ENCODE measurements around the gene TTC4.
A peak's percentile ranks its signal among the peaks of the same experiment; 100 is the strongest.

TTC4 gene

DNA sequence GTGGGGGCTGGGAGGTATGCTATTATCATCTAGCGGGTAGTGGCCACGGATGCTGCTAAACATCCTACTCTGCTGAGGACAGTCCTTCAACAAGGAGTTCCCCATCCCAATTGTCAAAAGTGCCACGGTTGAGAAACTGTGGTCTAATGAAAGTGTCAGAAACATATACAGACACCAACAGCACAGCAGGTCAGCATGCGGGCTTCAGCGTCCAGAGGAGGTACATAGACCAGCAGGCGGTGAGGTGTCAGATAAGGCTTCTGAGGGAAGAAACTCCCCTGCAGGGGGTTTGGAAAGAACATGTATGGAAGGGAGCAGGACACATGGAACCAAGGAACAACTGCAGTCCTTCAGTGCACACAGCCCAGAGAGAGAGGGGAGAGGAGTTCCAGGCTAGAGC, 4.8 kb upstream of the TTC4 start:
- H3K4me3 ChIP-seq (ENCODE audit: low read length) = no peak overlapping the region
- DNase-seq (ENCODE audit: low read depth) = no peak
- TF ChIP-seq CTCF (conservative IDR thresholded peaks at IDR 0.05; ENCODE audit: low read length) = no peak

- no peak for DNase-seq (ENCODE audit: low read depth)
- no peak overlapping the region for H3K4me3 ChIP-seq (ENCODE audit: low read length)
- no peak for TF ChIP-seq CTCF (conservative IDR thresholded peaks at IDR 0.05; ENCODE audit: low read length)
Measured at GRCh38 chr1:54711536-54711935, 4.1 kb upstream of the TTC4 start.

- no peak for DNase-seq (ENCODE audit: low read depth)
- peak overlapping the region; percentile 95 for H3K4me3 ChIP-seq (ENCODE audit: low read length)
- no peak for TF ChIP-seq CTCF (conservative IDR thresholded peaks at IDR 0.05; ENCODE audit: low read length)
Measured at GRCh38 chr1:54714881-54715492, 674 bp upstream of the TTC4 start.

DNA sequence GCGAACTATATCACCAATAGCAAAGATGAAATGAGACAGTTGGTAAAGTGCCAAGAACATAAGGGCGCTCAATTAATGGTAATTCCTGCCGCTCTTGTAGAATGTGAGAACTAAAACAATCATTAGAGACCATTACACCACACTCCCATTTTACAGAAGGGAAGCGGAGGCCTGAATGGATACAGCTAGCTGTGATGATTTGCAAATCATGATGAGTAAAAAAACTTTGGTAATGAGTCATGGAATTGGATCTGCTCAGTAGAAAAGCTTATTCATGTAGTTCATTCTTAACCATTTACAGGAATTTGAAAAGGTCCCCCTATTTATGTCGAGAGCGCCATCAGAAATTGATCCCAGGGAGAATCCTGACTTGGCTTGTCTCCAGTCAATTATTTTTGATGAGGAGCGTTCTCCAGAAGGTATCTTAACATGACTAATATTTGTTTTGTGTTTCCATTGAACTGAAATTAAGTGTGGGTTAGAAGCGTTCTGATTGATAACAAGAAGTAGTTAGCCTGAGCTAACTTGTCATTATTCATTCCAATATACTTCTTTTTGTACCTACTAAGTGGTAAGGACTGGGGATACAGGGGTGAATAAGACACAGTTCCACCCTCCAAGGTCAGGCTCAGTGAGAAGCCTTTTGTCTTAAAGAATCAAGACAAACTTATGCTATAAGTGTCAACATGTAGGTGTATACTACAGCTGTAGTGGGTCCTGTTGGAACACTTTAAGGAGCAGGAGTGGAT, 812 bp downstream of the TTC4 start:
- DNase-seq (ENCODE audit: low read depth) = peak; percentile 57

DNA sequence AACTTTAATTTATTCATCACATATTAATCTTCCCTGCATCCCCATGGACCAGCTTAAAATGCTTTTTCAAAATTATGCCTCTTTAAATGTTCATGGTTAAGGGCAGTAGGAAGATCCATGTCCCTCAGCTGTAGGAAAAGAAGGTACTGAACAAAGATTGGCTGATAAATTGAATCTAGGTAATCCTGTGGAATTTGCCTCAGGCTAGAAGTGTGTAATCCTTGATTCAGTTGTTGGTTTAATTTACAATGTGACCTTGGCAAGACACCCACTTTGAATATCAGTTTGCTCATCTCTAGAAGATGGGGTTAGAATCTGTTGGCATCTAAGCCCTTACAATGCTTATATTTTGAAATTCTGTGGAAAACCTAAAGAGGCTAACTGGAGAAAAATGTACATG, 6.1 kb downstream of the TTC4 start:
- DNase-seq (ENCODE audit: low read depth) = no peak
- TF ChIP-seq CTCF (conservative IDR thresholded peaks at IDR 0.05; ENCODE audit: low read length) = no peak

More for the DNA sequence above, 812 bp downstream of the TTC4 start:
- no peak for TF ChIP-seq CTCF (conservative IDR thresholded peaks at IDR 0.05; ENCODE audit: low read length)
- peak overlapping the region; percentile 95 for H3K4me3 ChIP-seq (ENCODE audit: low read length)

GRCh38 chr1:54723985-54724384, 8.3 kb downstream of the TTC4 start:
- no peak overlapping the region for H3K4me3 ChIP-seq (ENCODE audit: low read length)
- no peak for DNase-seq (ENCODE audit: low read depth)
- TF ChIP-seq CTCF (conservative IDR thresholded peaks at IDR 0.05; ENCODE audit: low read length) = no peak

More for the DNA sequence above, 6.1 kb downstream of the TTC4 start:
- no peak overlapping the region for H3K4me3 ChIP-seq (ENCODE audit: low read length)

DNA sequence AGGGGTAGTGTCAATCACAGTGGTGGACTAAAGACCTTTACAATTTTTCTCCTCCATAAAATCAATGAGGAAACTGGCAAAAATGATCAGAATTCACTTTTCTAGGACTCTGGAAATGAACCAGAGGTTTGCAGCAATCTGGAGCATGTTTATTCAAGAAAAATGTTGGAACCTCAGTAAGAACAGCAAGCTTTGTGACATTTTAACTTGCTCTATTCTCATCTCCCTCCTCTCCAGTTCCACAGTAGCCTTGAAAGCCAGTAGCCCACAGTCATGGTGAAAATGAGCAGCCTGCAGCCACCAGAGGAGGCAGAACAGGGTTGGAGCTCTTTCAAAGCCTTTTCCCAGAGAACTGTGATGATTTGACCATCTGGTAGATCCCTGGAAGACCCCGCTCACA, 9.1 kb downstream of the TTC4 start:
- DNase-seq (ENCODE audit: low read depth) = no peak
- no peak overlapping the region for H3K4me3 ChIP-seq (ENCODE audit: low read length)
- TF ChIP-seq CTCF (conservative IDR thresholded peaks at IDR 0.05; ENCODE audit: low read length) = no peak

All from AG10803 (cell line).